K562 (cell line): ENCODE data around the gene TMEM200A. TPM values are rescaled to one million over a fixed set of nuclear protein-coding genes. Genes with fewer than 3 reads are reported as not detected.

Experiments
- ATAC-seq: fragments of 200-7000 bp; cut with Tn5 transposase; 3 replicates; pipeline ENCODE4 v1.9.1; 2020; ENCODE audit warnings: moderate library complexity
- BruUV-seq: library from RNA; stranded (reverse); fragments of 400-500 nt; replicated peaks from 2 replicates; lab custom pipeline; 2021; lab: Mats Ljungman, UMichigan
- CTCF ChIA-PET: fragments of 300-600 bp; formaldehyde crosslinking; extraction: SDS; loops from one replicate; lab custom pipeline; 2021; ENCODE audit warnings: low intra/inter-chr PET ratio; lab: Yijun Ruan, JAX
- POLR2A ChIA-PET: fragments of 300-600, 350-650 bp; sonication (Branson Sonifier 250); formaldehyde crosslinking; extraction: SDS; loops from one replicate; lab custom pipeline; 2021; ENCODE audit warnings: antibody characterized with exemption, inconsistent platforms; lab: Yijun Ruan, JAX
- DNase-seq, 4 experiments: peaks; one replicate each; pipeline versions ENCODE4 v3.0.0 to v3.0.0-alpha.2; 2011 to 2018; ENCODE audit warnings: low spot score in 3 of 4, mixed read lengths in 3 of 4; ENCODE audit errors: extremely low read depth in 1 of 4
- FAIRE-seq: peaks from 2 replicates; lab custom pipeline; 2011; peaks lifted over from hg19 to GRCh38; lab: Jason Lieb, UNC
- H2AFZ ChIP-seq: 2 replicates; pipeline ENCODE4 v1.6.0; 2011; ENCODE audit warnings: low read depth, low read length, control low read depth, inconsistent platforms
- H3K27ac ChIP-seq: fragments of 200-600 bp; 3 replicates; pipeline ENCODE4 v1.8.0; 2011; ENCODE audit warnings: low read depth, mild to moderate bottlenecking, control low read depth, inconsistent platforms, low read length, moderate library complexity, mixed read lengths; ENCODE audit errors: extremely low read depth
- H3K27me3 ChIP-seq, 2 experiments: fragments of 300-600 bp in 1 of 2; 2 replicates in 1 of 2; 3 replicates in 1 of 2; pipeline versions ENCODE4 v1.6.0 to v1.8.0; 2011; ENCODE audit warnings: inconsistent platforms in 2 of 2, low read length in 2 of 2, mild to moderate bottlenecking in 1 of 2, mixed read lengths in 1 of 2, moderate library complexity in 1 of 2; ENCODE audit not compliant: control insufficient read depth in 2 of 2, insufficient read depth in 2 of 2
- H3K36me3 ChIP-seq: fragments of 300-600 bp; 3 replicates; pipeline ENCODE4 v1.8.0; 2011; ENCODE audit warnings: mild to moderate bottlenecking, low read length, inconsistent platforms; ENCODE audit not compliant: control insufficient read depth, insufficient read depth
- H3K4me1 ChIP-seq, 2 experiments: fragments of 200-600 bp in 1 of 2; replicated peaks in 1 of 2; 2 replicates in 1 of 2; 3 replicates in 1 of 2; pipeline versions ENCODE4 v1.5.1 to v1.8.0; 2011; ENCODE audit warnings: inconsistent platforms in 2 of 2, low read length in 2 of 2, mild to moderate bottlenecking in 1 of 2, mixed read lengths in 1 of 2, moderate library complexity in 1 of 2; ENCODE audit not compliant: control insufficient read depth in 2 of 2, insufficient read depth in 2 of 2
- H3K4me2 ChIP-seq: 2 replicates; pipeline ENCODE4 v1.6.1; 2011; ENCODE audit warnings: low read length, control low read depth, inconsistent platforms, mixed read lengths; ENCODE audit not compliant: insufficient read depth
- H3K4me3 ChIP-seq: fragments of 200-600 bp; sonication (generic), shearing (Covaris generic); 2 replicates; pipeline ENCODE4 v1.5.1; 2016; ENCODE audit warnings: control low read depth, inconsistent platforms
- H3K79me2 ChIP-seq: fragments of 200-600 bp; 3 replicates; pipeline ENCODE4 v1.8.0; 2011; ENCODE audit warnings: low read length, inconsistent platforms; ENCODE audit not compliant: control insufficient read depth, insufficient read depth
- H3K9ac ChIP-seq, 2 experiments: 2 replicates each; pipeline versions ENCODE4 v1.6.0 to v1.6.1; 2011; ENCODE audit warnings: low read depth in 2 of 2, low read length in 2 of 2, control low read depth in 1 of 2, inconsistent platforms in 1 of 2, mild to moderate bottlenecking in 1 of 2, mixed read lengths in 1 of 2; ENCODE audit not compliant: insufficient read depth in 1 of 2
- H3K9me1 ChIP-seq: one replicate; pipeline ENCODE4 v1.6.0; 2011; ENCODE audit warnings: inconsistent platforms, mild to moderate bottlenecking, low read length, moderate library complexity; ENCODE audit not compliant: control insufficient read depth, insufficient read depth
- H3K9me3 ChIP-seq: replicated peaks from 2 replicates; pipeline ENCODE4 v1.5.1; 2011; ENCODE audit warnings: low read depth, low read length, inconsistent platforms; ENCODE audit not compliant: control insufficient read depth, insufficient read depth
- H4K20me1 ChIP-seq: replicated peaks from 2 replicates; pipeline ENCODE4 v1.6.1; 2011; ENCODE audit warnings: low read length, inconsistent platforms, mixed read lengths; ENCODE audit not compliant: control insufficient read depth, insufficient read depth
- BRF2 ChIP-seq: IDR thresholded peaks from 3 replicates; pipeline ENCODE4 v1.6.1; 2011; ENCODE audit warnings: borderline replicate concordance, mild to moderate bottlenecking; ENCODE audit not compliant: insufficient read length, insufficient read depth
- ESRRA ChIP-seq: fragments of 450-650 bp; IDR thresholded peaks from 2 replicates; pipeline ENCODE4 v1.6.1; 2014; ENCODE audit warnings: low read depth, mild to moderate bottlenecking, moderate library complexity, borderline replicate concordance
- HCFC1 ChIP-seq: IDR thresholded peaks from 2 replicates; pipeline ENCODE4 v1.6.1; 2012; ENCODE audit warnings: low read depth, low read length, improper control_type of control experiment
- HNRNPK ChIP-seq: fragments of 200-400 bp; formaldehyde crosslinking; IDR thresholded peaks from one replicate; pipeline ENCODE4 v1.6.1; 2018; ENCODE audit warnings: mild to moderate bottlenecking, low read depth, low read length; ENCODE audit not compliant: poor library complexity, severe bottlenecking
- NR0B1 ChIP-seq: fragments of 450-650 bp; IDR thresholded peaks from one replicate; pipeline ENCODE4 v1.6.1; 2018; ENCODE audit warnings: mild to moderate bottlenecking, moderate library complexity; ENCODE audit not compliant: partially characterized antibody
- NR2C1 ChIP-seq, 2 experiments: fragments of 450-650 bp; IDR thresholded peaks; 2 replicates each; pipeline ENCODE4 v1.6.1; 2017; ENCODE audit warnings: mild to moderate bottlenecking in 2 of 2, antibody characterized with exemption in 1 of 2, inconsistent platforms in 1 of 2, missing compliant biosample characterization in 1 of 2, missing genetic modification characterization in 1 of 2
- POLR2G ChIP-seq: fragments of 200-400 bp; formaldehyde crosslinking; IDR thresholded peaks from 2 replicates; pipeline ENCODE4 v1.6.1; 2017; ENCODE audit warnings: low read depth, mild to moderate bottlenecking, antibody characterized with exemption, low read length, moderate library complexity
- SMAD1 ChIP-seq: fragments of 150-350 bp; IDR thresholded peaks from 2 replicates; pipeline ENCODE4 v1.6.1; 2014; ENCODE audit warnings: low read length, low read depth; ENCODE audit not compliant: partially characterized antibody
- STAT5B ChIP-seq: fragments of 250-450 bp; sonication (Bioruptor Pico); IDR thresholded peaks from 2 replicates; pipeline ENCODE4 v1.8.0; 2021; ENCODE audit warnings: mild to moderate bottlenecking, inconsistent platforms
- XRCC5 ChIP-seq: fragments of 200-400 bp; formaldehyde crosslinking; IDR thresholded peaks from 2 replicates; pipeline ENCODE4 v1.6.1; 2017; ENCODE audit warnings: low read depth, mild to moderate bottlenecking, low read length
- ZBTB11 ChIP-seq, 3 experiments: fragments of 200-800 bp in 1 of 3; fragments of 250-450 bp in 1 of 3; fragments of 450-650 bp in 1 of 3; sonication (Bioruptor Pico) in 1 of 3; sonication (Bioruptor generic) in 1 of 3; formaldehyde crosslinking in 1 of 3; IDR thresholded peaks; 2 replicates each; pipeline versions ENCODE4 v1.6.1 to v1.8.0; 2016 to 2022; ENCODE audit warnings: mild to moderate bottlenecking in 2 of 3, missing genetic modification characterization in 2 of 3, missing compliant biosample characterization in 1 of 3, moderate library complexity in 1 of 3
- ZEB2 ChIP-seq: fragments of 450-650 bp; IDR thresholded peaks from 2 replicates; pipeline ENCODE4 v1.6.1; 2016
- ZNF253 ChIP-seq: fragments of 250-450 bp; sonication (Bioruptor Pico); conservative IDR thresholded peaks from 2 replicates; pipeline ENCODE4 v1.6.1; 2021; ENCODE audit warnings: mild to moderate bottlenecking
- whole genome bisulfite sequencing: fragments of 100-300 bp; shearing (Covaris generic); methylation state at CpG from one replicate; pipeline ENCODE4 v1.1.6; 2016; ENCODE audit warnings: low coverage, mixed read lengths; ENCODE audit not compliant: insufficient coverage; ENCODE audit errors: missing lambda C conversion rate; 5-methylcytosine and 5-hydroxymethylcytosine counted together
- in situ Hi-C: fragments of 300-500 bp; cut with MboI; formaldehyde crosslinking; loops from 4 replicates; pipeline ENCODE4 v1.15.0; 2018; ENCODE audit warnings: inconsistent platforms, mixed read lengths
- intact Hi-C: fragments of 100-400 bp; cut with micrococcal nuclease; formaldehyde crosslinking; loops from 2 replicates; pipeline ENCODE4 v1.14.2; 2022
- polyA plus RNA-seq, 8 experiments: library from polyadenylated mRNA; depleted of rRNA in 4 of 8; stranded (reverse) in 5 of 8; unstranded in 3 of 8; fragments of >200 nt; fragmentation: Nextera tagmentation in 2 of 8; fragmentation: Illumina TruSeq in 1 of 8; extraction: Ambion mirVana in 2 of 8; extraction: Trizol in 1 of 8; gene quantifications; 2 replicates each; pipeline versions ENCODE4 v1.2.1 to v1.2.3, GENCODE V29; 2011 to 2014; ENCODE audit warnings: inconsistent platforms in 1 of 8, missing spikeins in 1 of 8
- total RNA-seq, 7 experiments: library from RNA; depleted of rRNA in 6 of 7; stranded (reverse); fragments of >200 nt in 6 of 7; fragmentation: Illumina TruSeq in 2 of 7; extraction: Trizol in 2 of 7; gene quantifications; 2 replicates each; pipeline versions ENCODE4 v1.2.1 to v1.2.3, GENCODE V29; 2011 to 2021; ENCODE audit warnings: low replicate concordance in 1 of 7

Gene TMEM200A
- total and polyA plus RNA-seq, 9 of the 15 experiments (the other 6 are each of a cell fraction or from before 2014, with no cell fraction given): 0.04 TPM; not detected in 8

GRCh38 chr6:130405549-130405948 lies 39.7 kb downstream of the TMEM200A start:
- intact Hi-C loops (no loop called here), in situ Hi-C loops (no loop called here)
- Histone ChIP-seq H3K36me3 (no peaks in the 10 kb centered on the region), H3K79me2 (no peaks in the 10 kb centered on the region), H3K4me2 (no peak overlapping the region), H3K4me1 (no peaks in the 10 kb centered on the region), H3K9me3 (no peaks in the 10 kb centered on the region), H2AFZ (no peak overlapping the region), H3K27me3 (no peaks in the 10 kb centered on the region; a peak in 1 of 5 replicates), H4K20me1 (no peaks in the 10 kb centered on the region), H3K4me3 (no peak overlapping the region), H3K27ac (no peak overlapping the region), H3K9ac (no peak overlapping the region), H3K9me1 (no peaks in the 10 kb centered on the region)
- no TSS peak for BruUV-seq
- FAIRE-seq: no peak
- TF ChIP-seq BRF2 (no peak), ZNF253 (no peak), ZBTB11 (CRISPR knock-in tag; IDR thresholded peaks at IDR 0.05) (no peak), ESRRA (no peak), NR2C1 (IDR thresholded peaks at IDR 0.05) (no peak), NR2C1 (tag; IDR thresholded peaks at IDR 0.05) (no peak), POLR2G (no peak), HNRNPK (no peak), ZEB2 (no peak), XRCC5 (no peak), STAT5B (CRISPR knock-in tag) (no peak), SMAD1 (no peak), NR0B1 (no peak), HCFC1 (no peak)
- ATAC-seq: no peak
- no peak for DNase-seq
- ChIA-PET CTCF (no interaction called here), POLR2A (no interaction called here)
- WGBS: 8% methylated on average over 2 of the region's 2 CpGs
